ENCODE data around the gene CTSC.

The CTSC gene

GRCh38 chr11:88297863-88298262 lies 39.7 kb downstream of the CTSC start:
- H3K9ac ChIP-seq, result no peak overlapping the region
- no peaks in the 10 kb centered on the region for H4K20me1 ChIP-seq (ENCODE audit: insufficient read depth)
- H3K4me3 ChIP-seq (IDR thresholded peaks at IDR 0.05; ENCODE audit: insufficient read depth, low read depth, low read length), result no peak overlapping the region
- no peak for TF ChIP-seq CTCF (conservative IDR thresholded peaks at IDR 0.05; ENCODE audit: low read depth, low read length)
- H3K4me2 ChIP-seq, result no peak overlapping the region
- H3K36me3 ChIP-seq (ENCODE audit: insufficient read depth), result no peaks in the 10 kb centered on the region
- peaks cover 15% of the 10 kb centered on the region for H3K4me1 ChIP-seq (ENCODE audit: low read depth, poor library complexity, severe bottlenecking)
- no peak overlapping the region for H3K27ac ChIP-seq
- H3K27me3 ChIP-seq (ENCODE audit: insufficient read depth, low read depth), result no peaks in the 10 kb centered on the region
- H3K79me2 ChIP-seq (ENCODE audit: insufficient read depth, low read depth), result no peaks in the 10 kb centered on the region
- H2AFZ ChIP-seq (ENCODE audit: low read depth), result no peak overlapping the region

GRCh38 chr11:88297421-88297820 lies 40.1 kb downstream of the CTSC start:
- no peak overlapping the region for H3K4me2 ChIP-seq
- no peaks in the 10 kb centered on the region for H3K79me2 ChIP-seq (ENCODE audit: insufficient read depth, low read depth)
- H3K27ac ChIP-seq, result no peak overlapping the region
- no peaks in the 10 kb centered on the region for H3K27me3 ChIP-seq (ENCODE audit: insufficient read depth, low read depth)
- TF ChIP-seq CTCF (conservative IDR thresholded peaks at IDR 0.05; ENCODE audit: low read depth, low read length), result no peak
- H3K4me1 ChIP-seq (ENCODE audit: low read depth, poor library complexity, severe bottlenecking), result peaks cover 15% of the 10 kb centered on the region
- H3K4me3 ChIP-seq (IDR thresholded peaks at IDR 0.05; ENCODE audit: insufficient read depth, low read depth, low read length), result no peak overlapping the region
- no peaks in the 10 kb centered on the region for H4K20me1 ChIP-seq (ENCODE audit: insufficient read depth)
- H3K9ac ChIP-seq, result no peak overlapping the region
- no peaks in the 10 kb centered on the region for H3K36me3 ChIP-seq (ENCODE audit: insufficient read depth)
- H2AFZ ChIP-seq (ENCODE audit: low read depth), result no peak overlapping the region

- Histone ChIP-seq H3K79me2 (ENCODE audit: insufficient read depth, low read depth) (no peaks in the 10 kb centered on the region), H2AFZ (ENCODE audit: low read depth) (no peak overlapping the region), H4K20me1 (ENCODE audit: insufficient read depth) (no peaks in the 10 kb centered on the region), H3K36me3 (ENCODE audit: insufficient read depth) (no peaks in the 10 kb centered on the region), H3K4me1 (ENCODE audit: low read depth, poor library complexity, severe bottlenecking) (peaks cover 15% of the 10 kb centered on the region), H3K4me3 (IDR thresholded peaks at IDR 0.05; ENCODE audit: insufficient read depth, low read depth, low read length) (no peak overlapping the region), H3K27me3 (ENCODE audit: insufficient read depth, low read depth) (no peaks in the 10 kb centered on the region), H3K27ac (no peak overlapping the region), H3K9ac (no peak overlapping the region), H3K4me2 (peak overlapping the region; percentile 19; the same call in 1 of the 2 replicates)
- TF ChIP-seq CTCF (conservative IDR thresholded peaks at IDR 0.05; ENCODE audit: low read depth, low read length), result no peak
Observed at GRCh38 chr11:88295028-88295427, 42.5 kb downstream of the CTSC start.

- Histone ChIP-seq H3K36me3 (ENCODE audit: insufficient read depth) (no peaks in the 10 kb centered on the region), H2AFZ (ENCODE audit: low read depth) (no peak overlapping the region), H4K20me1 (ENCODE audit: insufficient read depth) (no peaks in the 10 kb centered on the region), H3K4me2 (no peak overlapping the region), H3K4me1 (ENCODE audit: low read depth, poor library complexity, severe bottlenecking) (peaks cover 15% of the 10 kb centered on the region), H3K9ac (no peak overlapping the region), H3K27me3 (ENCODE audit: insufficient read depth, low read depth) (no peaks in the 10 kb centered on the region), H3K27ac (no peak overlapping the region), H3K4me3 (IDR thresholded peaks at IDR 0.05; ENCODE audit: insufficient read depth, low read depth, low read length) (no peak overlapping the region), H3K79me2 (ENCODE audit: insufficient read depth, low read depth) (no peaks in the 10 kb centered on the region)
- TF ChIP-seq CTCF (conservative IDR thresholded peaks at IDR 0.05; ENCODE audit: low read depth, low read length), result no peak
Observed at GRCh38 chr11:88293931-88294330, 43.6 kb downstream of the CTSC start.
